Mesenchymal stem cell (in vitro differentiated cells and primary cell): Measurements from ENCODE around the gene ANGPTL8.
A peak's percentile ranks its signal among the peaks of the same experiment; 100 is the strongest.

Experiments
- DNase-seq: peaks from one replicate; pipeline ENCODE4 v3.0.0-alpha.2; 2013
- H2AFZ ChIP-seq: one replicate; pipeline ENCODE4 v1.6.1; 2013; ENCODE audit warnings: low read depth, mild to moderate bottlenecking, control low read depth, inconsistent platforms, low read length, moderate library complexity
- H2AK5ac ChIP-seq: 2 replicates; pipeline ENCODE4 v1.6.1; 2013; ENCODE audit warnings: low read length, moderate library complexity, mild to moderate bottlenecking, inconsistent platforms; ENCODE audit not compliant: severe bottlenecking
- H2BK120ac ChIP-seq: one replicate; pipeline ENCODE4 v1.6.1; 2013; ENCODE audit warnings: low read depth, mild to moderate bottlenecking, inconsistent platforms, low read length, moderate library complexity
- H2BK12ac ChIP-seq, 2 experiments: one replicate each; pipeline ENCODE4 v1.6.1; 2013; ENCODE audit warnings: inconsistent platforms in 2 of 2, low read length in 2 of 2, mild to moderate bottlenecking in 2 of 2, moderate library complexity in 2 of 2, control low read depth in 1 of 2
- H2BK15ac ChIP-seq: one replicate; pipeline ENCODE4 v1.6.1; 2013; ENCODE audit warnings: mild to moderate bottlenecking, low read depth, inconsistent platforms; ENCODE audit not compliant: poor library complexity, severe bottlenecking
- H2BK5ac ChIP-seq: 2 replicates; pipeline ENCODE4 v1.6.1; 2013; ENCODE audit warnings: low read depth, mild to moderate bottlenecking, low read length, control low read depth, inconsistent platforms; ENCODE audit not compliant: poor library complexity, severe bottlenecking
- H3K14ac ChIP-seq, 2 experiments: one replicate each; pipeline ENCODE4 v1.6.1; 2013; ENCODE audit warnings: inconsistent platforms in 2 of 2, low read length in 2 of 2, control low read depth in 1 of 2, mild to moderate bottlenecking in 1 of 2, moderate library complexity in 1 of 2
- H3K18ac ChIP-seq, 2 experiments: one replicate each; pipeline ENCODE4 v1.6.1; 2013; ENCODE audit warnings: inconsistent platforms in 2 of 2, low read length in 2 of 2, control low read depth in 1 of 2, low read depth in 1 of 2, mild to moderate bottlenecking in 1 of 2
- H3K23ac ChIP-seq, 2 experiments: one replicate each; pipeline ENCODE4 v1.6.1; 2013; ENCODE audit warnings: inconsistent platforms in 2 of 2, low read length in 2 of 2, mild to moderate bottlenecking in 2 of 2, moderate library complexity in 2 of 2, control low read depth in 1 of 2
- H3K27ac ChIP-seq: 2 replicates; pipeline ENCODE4 v1.5.1; 2013; ENCODE audit warnings: mild to moderate bottlenecking, moderate library complexity, low read length, control low read depth, inconsistent platforms; ENCODE audit not compliant: poor library complexity, severe bottlenecking
- H3K27me3 ChIP-seq, 2 experiments: 2 replicates each; pipeline versions ENCODE4 v1.6.1 to v1.7.0; 2013; ENCODE audit warnings: low read length in 2 of 2, mild to moderate bottlenecking in 2 of 2, moderate library complexity in 2 of 2, control low read depth in 1 of 2, inconsistent platforms in 1 of 2; ENCODE audit not compliant: control insufficient read depth in 1 of 2, insufficient read depth in 1 of 2
- H3K36me3 ChIP-seq, 2 experiments: 2 replicates each; pipeline versions ENCODE4 v1.6.1 to v1.7.0; 2013; ENCODE audit warnings: low read length in 2 of 2, control low read depth in 1 of 2, inconsistent platforms in 1 of 2, low read depth in 1 of 2, mild to moderate bottlenecking in 1 of 2; ENCODE audit not compliant: insufficient read depth in 2 of 2, control insufficient read depth in 1 of 2
- H3K4ac ChIP-seq, 2 experiments: one replicate each; pipeline ENCODE4 v1.6.1; 2013; ENCODE audit warnings: inconsistent platforms in 2 of 2, low read length in 2 of 2, mild to moderate bottlenecking in 2 of 2, moderate library complexity in 2 of 2, control low read depth in 1 of 2, low read depth in 1 of 2
- H3K4me1 ChIP-seq: 2 replicates; pipeline ENCODE4 v1.6.1; 2013; ENCODE audit warnings: low read depth, low read length, control low read depth; ENCODE audit not compliant: control insufficient read depth, insufficient read depth
- H3K4me2 ChIP-seq: 2 replicates; pipeline ENCODE4 v1.6.1; 2013; ENCODE audit warnings: low read length, mild to moderate bottlenecking, inconsistent platforms; ENCODE audit not compliant: poor library complexity, severe bottlenecking
- H3K4me3 ChIP-seq, 2 experiments: 2 replicates each; pipeline versions ENCODE4 v1.5.1 to v1.7.0; 2013; ENCODE audit warnings: low read length in 2 of 2, mild to moderate bottlenecking in 2 of 2, control low read depth in 1 of 2, low read depth in 1 of 2; ENCODE audit not compliant: insufficient read depth in 1 of 2
- H3K79me1 ChIP-seq: replicated peaks from 2 replicates; pipeline ENCODE4 v1.6.1; 2013; ENCODE audit warnings: mild to moderate bottlenecking, control low read depth, low read length, inconsistent platforms; ENCODE audit not compliant: poor library complexity, severe bottlenecking
- H3K9ac ChIP-seq: 2 replicates; pipeline ENCODE4 v1.7.0; 2013; ENCODE audit warnings: mild to moderate bottlenecking, low read length, moderate library complexity
- H3K9me3 ChIP-seq: 2 replicates; pipeline ENCODE4 v1.7.0; 2013; ENCODE audit warnings: mild to moderate bottlenecking, low read length; ENCODE audit not compliant: control insufficient read depth
- H4K8ac ChIP-seq: one replicate; pipeline ENCODE4 v1.6.1; 2013; ENCODE audit warnings: inconsistent platforms, mild to moderate bottlenecking, low read length, moderate library complexity
- H4K91ac ChIP-seq: one replicate; pipeline ENCODE4 v1.6.1; 2013; ENCODE audit warnings: mild to moderate bottlenecking, low read length, inconsistent platforms
- WGBS: methylation state at CpG from one replicate; pipeline ENCODE4 v1.1.7; 2013; ENCODE audit warnings: mixed read lengths; 5-methylcytosine and 5-hydroxymethylcytosine counted together

The ANGPTL8 gene

GRCh38 chr19:11233073-11233472 is 6.3 kb upstream of the ANGPTL8 start:
- H3K27me3 ChIP-seq, result no peaks in the 10 kb centered on the region
- no peak overlapping the region for H3K14ac ChIP-seq
- DNase-seq, result no peak
- no peak overlapping the region for H2BK12ac ChIP-seq
- no peak overlapping the region for H2AFZ ChIP-seq
- no peak overlapping the region for H3K27ac ChIP-seq
- H3K9ac ChIP-seq, result no peak overlapping the region
- no peak overlapping the region for H4K91ac ChIP-seq
- WGBS, result 95% methylated on average over 15 of the region's 15 CpGs
- H3K36me3 ChIP-seq, result peaks cover 29 to 59% of the 10 kb centered on the region in 2 experiments
- no peaks in the 10 kb centered on the region for H3K9me3 ChIP-seq
- H3K79me1 ChIP-seq, result no peaks in the 10 kb centered on the region
- no peaks in the 10 kb centered on the region for H3K4me1 ChIP-seq
- H2BK15ac ChIP-seq, result no peak overlapping the region
- H3K4me3 ChIP-seq, result no peak overlapping the region
- no peak overlapping the region for H3K4me2 ChIP-seq
- H3K18ac ChIP-seq, result no peak overlapping the region
- no peak overlapping the region for H2BK120ac ChIP-seq
- H2BK5ac ChIP-seq, result no peak overlapping the region
- no peak overlapping the region for H2AK5ac ChIP-seq
- H3K4ac ChIP-seq, result no peak overlapping the region
- H3K23ac ChIP-seq, result no peak overlapping the region
- no peak overlapping the region for H4K8ac ChIP-seq

GRCh38 chr19:11234486-11235075 is 4.8 kb upstream of the ANGPTL8 start:
- WGBS, result 90% methylated on average over 5 of the region's 5 CpGs

GRCh38 chr19:11236324-11237301 is 2.8 kb upstream of the ANGPTL8 start:
- H3K4ac ChIP-seq, result no peak overlapping the region
- no peak overlapping the region for H2AK5ac ChIP-seq
- no peak overlapping the region for H2BK15ac ChIP-seq
- no peak overlapping the region for H4K91ac ChIP-seq
- WGBS, result 93% methylated on average over 31 of the region's 31 CpGs
- peaks cover 4% of the 10 kb centered on the region for H3K9me3 ChIP-seq
- H3K4me2 ChIP-seq, result no peak overlapping the region
- no peak overlapping the region for H3K14ac ChIP-seq
- H4K8ac ChIP-seq, result peak overlapping the region; percentile 19
- no peak overlapping the region for H2BK12ac ChIP-seq
- H2BK5ac ChIP-seq, result no peak overlapping the region
- H2BK120ac ChIP-seq, result no peak overlapping the region
- H3K27ac ChIP-seq, result no peak overlapping the region
- no peak overlapping the region for H3K9ac ChIP-seq
- peaks cover 50 to 68% of the 10 kb centered on the region in 2 experiments for H3K36me3 ChIP-seq
- H3K27me3 ChIP-seq, result no peaks in the 10 kb centered on the region
- peaks cover 4% of the 10 kb centered on the region for H3K4me1 ChIP-seq
- no peak overlapping the region for H2AFZ ChIP-seq
- no peak overlapping the region for H3K23ac ChIP-seq
- no peaks in the 10 kb centered on the region for H3K79me1 ChIP-seq
- DNase-seq, result no peak
- no peak overlapping the region for H3K4me3 ChIP-seq
- no peak overlapping the region for H3K18ac ChIP-seq

More at GRCh38 chr19:11234486-11235075, 4.8 kb upstream of the ANGPTL8 start:
- H2BK5ac ChIP-seq, result no peak overlapping the region
- H2BK12ac ChIP-seq, result no peak overlapping the region
- H3K36me3 ChIP-seq, result peaks cover 44 to 67% of the 10 kb centered on the region in 2 experiments
- H3K27ac ChIP-seq, result no peak overlapping the region
- no peak overlapping the region for H3K23ac ChIP-seq
- H2BK15ac ChIP-seq, result no peak overlapping the region
- no peak for DNase-seq
- H3K18ac ChIP-seq, result no peak overlapping the region
- H3K9me3 ChIP-seq, result peaks cover 4% of the 10 kb centered on the region
- no peak overlapping the region for H4K8ac ChIP-seq
- no peak overlapping the region for H3K4me3 ChIP-seq
- no peak overlapping the region for H3K14ac ChIP-seq
- no peak overlapping the region for H3K9ac ChIP-seq
- no peak overlapping the region for H3K4ac ChIP-seq
- no peak overlapping the region for H3K4me2 ChIP-seq
- peaks cover 3% of the 10 kb centered on the region for H3K4me1 ChIP-seq
- no peak overlapping the region for H2AK5ac ChIP-seq
- no peaks in the 10 kb centered on the region for H3K27me3 ChIP-seq
- H4K91ac ChIP-seq, result no peak overlapping the region
- H3K79me1 ChIP-seq, result no peaks in the 10 kb centered on the region
- no peak overlapping the region for H2AFZ ChIP-seq
- H2BK120ac ChIP-seq, result no peak overlapping the region

GRCh38 chr19:11237321-11237720 is 2.1 kb upstream of the ANGPTL8 start:
- Histone ChIP-seq H3K36me3 (peaks cover 50 to 66% of the 10 kb centered on the region in 2 experiments), H3K27me3 (no peaks in the 10 kb centered on the region), H4K91ac (no peak overlapping the region), H2BK120ac (no peak overlapping the region), H3K18ac (no peak overlapping the region), H3K4me1 (peaks cover 4% of the 10 kb centered on the region), H4K8ac (no peak overlapping the region), H2BK15ac (no peak overlapping the region), H2BK5ac (no peak overlapping the region), H3K4me2 (no peak overlapping the region), H3K14ac (no peak overlapping the region), H2AFZ (no peak overlapping the region), H2AK5ac (no peak overlapping the region), H3K4me3 (no peak overlapping the region), H3K4ac (no peak overlapping the region), H2BK12ac (no peak overlapping the region), H3K9ac (no peak overlapping the region), H3K27ac (no peak overlapping the region), H3K23ac (no peak overlapping the region), H3K79me1 (no peaks in the 10 kb centered on the region), H3K9me3 (peaks cover 4% of the 10 kb centered on the region)
- 93% methylated on average over 15 of the region's 15 CpGs for WGBS
- no peak for DNase-seq
